Stimulated activated CD4-positive, alpha-beta T cell treated with anti-CD3 and anti-CD28 coated beads, Interleukin-12 subunit alpha, Interleukin-12 subunit beta, amount 100 ng/mL, for 48 hours (primary cell): ENCODE data around the gene PTPN20.
"Not testable (repeated sequence)": the region's sequence is repeated elsewhere in the genome, so short reads cannot be mapped to it uniquely, and the experiment has no call there.

Experiments
- DNase-seq, 3 donors: peaks; one replicate each; pipeline ENCODE4 v3.0.0-alpha.2; 2020; ENCODE audit warnings: low read depth in 2 of 3, low spot score in 1 of 3

The PTPN20 gene, protein sequence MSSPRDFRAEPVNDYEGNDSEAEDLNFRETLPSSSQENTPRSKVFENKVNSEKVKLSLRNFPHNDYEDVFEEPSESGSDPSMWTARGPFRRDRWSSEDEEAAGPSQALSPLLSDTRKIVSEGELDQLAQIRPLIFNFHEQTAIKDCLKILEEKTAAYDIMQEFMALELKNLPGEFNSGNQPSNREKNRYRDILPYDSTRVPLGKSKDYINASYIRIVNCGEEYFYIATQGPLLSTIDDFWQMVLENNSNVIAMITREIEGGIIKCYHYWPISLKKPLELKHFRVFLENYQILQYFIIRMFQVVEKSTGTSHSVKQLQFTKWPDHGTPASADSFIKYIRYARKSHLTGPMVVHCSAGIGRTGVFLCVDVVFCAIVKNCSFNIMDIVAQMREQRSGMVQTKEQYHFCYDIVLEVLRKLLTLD

GRCh38 chr10:46911144-46911876 lies at the start of gene PTPN20:
Gene PTPN20, plus strand, starts transcription at chr10:46911428. Its CDS starts 21,072 bp downstream, at chr10:46932500.
- not testable (repeated sequence) for DNase-seq

DNA sequence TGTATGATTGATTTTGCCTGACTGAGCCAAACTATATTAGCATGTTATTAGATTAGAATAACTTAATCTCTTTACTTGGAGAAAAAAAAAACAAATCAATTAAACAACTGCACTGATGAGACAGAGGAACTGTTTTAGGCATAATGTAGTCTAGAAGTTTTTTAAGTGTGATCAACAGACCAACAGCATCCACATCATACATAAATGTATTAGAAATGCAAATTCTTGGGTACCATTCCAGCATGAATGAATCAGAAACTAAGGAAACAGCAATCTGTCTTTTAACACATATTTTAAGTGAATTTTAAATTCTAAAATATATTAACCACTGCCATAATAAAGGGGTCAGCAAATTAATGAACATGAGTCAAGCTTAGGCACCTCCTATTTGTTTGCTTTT lies 41.5 kb upstream of the PTPN20 start:
- DNase-seq: not testable (repeated sequence)

- DNase-seq: not testable (repeated sequence)
These were observed 39.6 kb upstream of the PTPN20 start for GRCh38 chr10:46871583-46871982.

DNA sequence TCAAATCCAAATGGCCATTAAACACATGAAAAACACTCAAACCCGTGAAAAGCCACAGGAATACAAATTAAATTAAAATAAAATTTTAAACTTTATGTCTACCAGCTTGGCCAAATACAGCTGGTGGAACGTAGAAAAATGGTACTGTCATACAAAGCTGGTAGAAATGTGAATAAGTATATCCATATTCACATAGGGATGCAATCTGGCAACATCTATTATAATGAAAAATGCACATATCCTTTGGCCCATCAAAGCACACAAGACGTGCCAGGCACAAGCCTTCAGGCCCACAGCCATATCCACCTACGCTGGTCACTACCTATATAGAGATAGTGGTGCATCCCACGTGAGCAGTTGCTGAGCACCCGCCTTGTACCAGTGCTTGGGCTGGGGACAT lies 35.9 kb upstream of the PTPN20 start:
- not testable (repeated sequence) for DNase-seq

DNA sequence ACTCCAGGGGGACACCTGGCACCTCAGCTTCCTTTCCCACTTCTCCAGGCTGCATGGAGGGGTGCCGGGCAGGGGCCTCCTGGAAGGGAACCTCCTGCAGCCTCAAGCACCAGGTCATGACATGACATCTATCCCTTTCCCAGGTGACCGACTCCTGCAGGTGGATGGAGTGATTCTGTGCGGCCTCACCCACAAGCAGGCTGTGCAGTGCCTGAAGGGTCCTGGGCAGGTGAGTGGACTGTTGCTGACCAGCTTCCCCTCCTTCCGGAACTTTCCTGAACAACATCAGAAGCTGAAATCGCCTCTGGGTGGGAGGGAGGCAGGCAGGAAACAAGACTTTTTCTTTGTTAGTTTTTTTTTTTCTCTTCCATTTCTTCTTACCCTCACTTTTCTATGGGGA lies 34.5 kb upstream of the PTPN20 start:
- not testable (repeated sequence) for DNase-seq

DNA sequence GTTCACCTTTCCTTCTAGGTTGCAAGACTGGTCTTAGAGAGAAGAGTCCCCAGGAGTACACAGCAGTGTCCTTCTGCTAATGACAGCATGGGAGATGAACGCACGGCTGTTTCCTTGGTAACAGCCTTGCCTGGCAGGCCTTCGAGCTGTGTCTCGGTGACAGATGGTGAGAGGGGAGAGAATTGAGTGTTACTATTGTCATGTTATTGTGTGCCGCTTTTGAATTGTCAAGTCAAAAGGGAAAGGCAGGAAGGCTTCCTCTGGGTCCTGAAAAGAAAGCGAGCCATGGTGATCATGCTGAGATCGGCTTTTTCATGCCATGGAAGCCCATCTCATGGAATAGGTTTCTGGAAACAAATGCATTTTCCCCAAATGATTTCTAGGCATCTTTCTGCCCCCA lies 32.5 kb upstream of the PTPN20 start:
- DNase-seq: not testable (repeated sequence)

DNA sequence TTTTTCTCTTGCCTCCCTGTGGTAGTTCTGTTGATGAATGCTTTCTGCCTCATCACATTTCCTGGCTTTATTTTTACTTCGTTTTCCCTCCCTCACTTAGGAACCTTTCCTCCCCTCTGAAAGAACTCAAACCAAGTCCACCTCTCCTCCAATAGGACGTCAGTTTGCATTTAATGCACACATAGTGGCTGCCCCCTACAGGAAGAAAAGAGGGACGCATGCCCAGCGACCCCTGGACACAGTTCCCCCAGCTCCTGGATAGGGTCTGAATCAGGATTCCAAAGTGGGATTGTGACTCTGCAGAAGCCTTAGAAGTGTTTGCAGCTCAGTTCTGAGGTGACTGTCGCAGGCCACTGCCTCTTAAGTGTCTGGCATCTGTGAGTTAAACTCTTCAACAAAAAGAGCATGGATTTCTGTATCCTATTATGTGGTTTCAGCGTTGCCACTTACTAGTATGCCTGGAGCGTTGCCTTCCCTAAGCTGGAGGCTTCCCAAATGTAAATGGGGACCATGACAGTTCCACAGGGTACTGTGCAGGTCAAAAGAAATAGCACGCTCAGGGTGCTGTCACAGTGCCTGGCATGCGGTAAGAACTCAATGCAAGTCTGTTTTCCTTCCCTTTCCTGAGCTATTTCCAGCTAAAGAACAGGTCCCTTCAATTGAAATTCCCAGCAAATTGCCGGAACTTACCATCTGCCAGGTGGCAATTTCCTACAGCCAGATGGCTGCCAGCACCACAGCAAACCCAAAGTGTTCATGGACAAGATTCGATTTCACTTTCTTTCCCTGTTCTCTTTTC lies 20.2 kb upstream of the PTPN20 start:
- DNase-seq: peak in 1 of 3 donors; percentile 9

- not testable (repeated sequence) for DNase-seq
These were observed 14.2 kb upstream of the PTPN20 start for GRCh38 chr10:46896762-46897692.

GRCh38 chr10:46901247-46901646 lies 10.0 kb upstream of the PTPN20 start:
- DNase-seq: not testable (repeated sequence)

GRCh38 chr10:46903874-46904273 lies 7.4 kb upstream of the PTPN20 start:
- DNase-seq: not testable (repeated sequence)

DNA sequence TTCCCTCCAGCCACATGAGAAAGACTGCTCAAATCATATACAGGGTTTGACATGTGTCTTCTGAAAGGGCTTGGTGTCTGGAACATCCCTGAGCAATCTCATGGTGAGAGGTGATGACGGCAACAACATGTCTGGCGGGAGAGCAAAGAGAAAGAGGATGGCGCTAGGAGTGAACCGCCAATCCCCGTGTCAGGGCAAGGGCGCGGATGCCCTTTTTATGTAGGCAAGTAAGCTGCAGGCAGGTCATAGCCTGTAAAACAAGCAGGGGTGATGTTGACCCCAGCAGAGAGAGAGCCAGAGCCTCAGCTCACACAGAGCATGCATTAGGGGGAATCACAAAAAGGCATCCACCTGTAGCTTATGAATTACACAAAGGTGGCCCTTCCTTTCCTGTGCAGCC lies 4.9 kb upstream of the PTPN20 start:
- not testable (repeated sequence) for DNase-seq

- DNase-seq: not testable (repeated sequence)
These were observed 3.8 kb upstream of the PTPN20 start for GRCh38 chr10:46907185-46908117.

GRCh38 chr10:46922498-46922897 lies 11.3 kb downstream of the PTPN20 start:
- not testable (repeated sequence) for DNase-seq

GRCh38 chr10:46925156-46925555 lies 13.9 kb downstream of the PTPN20 start:
- not testable (repeated sequence) for DNase-seq

DNA sequence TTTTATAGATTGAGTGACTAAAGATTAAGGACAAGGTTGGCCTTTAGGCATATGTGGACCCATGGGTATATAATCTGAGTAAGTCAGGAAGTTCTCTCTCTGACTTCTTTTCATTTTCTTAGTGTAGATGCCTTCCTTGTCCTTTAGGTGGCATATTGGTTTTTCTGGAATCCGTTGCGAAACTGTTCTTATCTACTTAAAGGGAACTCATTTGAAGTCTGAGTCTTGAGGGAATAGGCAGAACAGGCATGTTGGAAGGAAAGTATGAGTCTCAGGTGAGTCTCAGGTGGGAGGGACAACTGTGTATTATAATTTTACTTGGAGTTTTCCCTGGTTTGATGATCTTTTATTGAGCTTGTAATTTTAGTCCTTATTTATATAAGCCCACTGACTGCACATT lies 14.6 kb downstream of the PTPN20 start:
- not testable (repeated sequence) for DNase-seq

GRCh38 chr10:46928810-46929209 lies 17.6 kb downstream of the PTPN20 start:
- DNase-seq: not testable (repeated sequence)

GRCh38 chr10:46932383-46932782 lies 21.2 kb downstream of the PTPN20 start:
- DNase-seq: not testable (repeated sequence)

GRCh38 chr10:46941091-46941490 lies 29.9 kb downstream of the PTPN20 start:
- not testable (repeated sequence) for DNase-seq
